GM12801 (cell line): ENCODE results near the gene AADAC.

Source experiments
- TF ChIP-seq, protein P1 (sequence below): IDR thresholded peaks from one replicate; pipeline ENCODE4 v1.5.1; 2011; ENCODE audit warnings: control low read depth; ENCODE audit not compliant: insufficient read length; ENCODE audit errors: extremely low read depth

AADAC gene

DNA sequence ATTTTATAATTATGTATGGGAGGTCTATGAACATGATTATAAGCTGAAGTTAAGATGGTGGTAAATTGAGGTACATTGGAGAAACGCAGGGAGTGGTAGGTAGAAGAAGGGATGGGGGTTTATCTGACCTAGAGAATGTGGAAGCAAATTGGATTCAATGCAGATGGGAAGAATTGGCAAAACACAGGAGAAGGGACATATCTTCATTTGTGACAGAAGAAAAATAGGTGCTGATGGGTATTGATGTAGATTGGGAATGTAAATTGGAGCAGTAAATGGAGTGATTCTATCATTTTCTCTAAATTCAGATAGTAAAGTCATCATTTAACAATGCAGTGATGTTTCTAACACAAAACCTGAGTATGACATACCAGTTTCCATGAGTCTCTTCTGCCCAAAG is 39.7 kb upstream of the AADAC start:
- TF ChIP-seq, protein P1, sequence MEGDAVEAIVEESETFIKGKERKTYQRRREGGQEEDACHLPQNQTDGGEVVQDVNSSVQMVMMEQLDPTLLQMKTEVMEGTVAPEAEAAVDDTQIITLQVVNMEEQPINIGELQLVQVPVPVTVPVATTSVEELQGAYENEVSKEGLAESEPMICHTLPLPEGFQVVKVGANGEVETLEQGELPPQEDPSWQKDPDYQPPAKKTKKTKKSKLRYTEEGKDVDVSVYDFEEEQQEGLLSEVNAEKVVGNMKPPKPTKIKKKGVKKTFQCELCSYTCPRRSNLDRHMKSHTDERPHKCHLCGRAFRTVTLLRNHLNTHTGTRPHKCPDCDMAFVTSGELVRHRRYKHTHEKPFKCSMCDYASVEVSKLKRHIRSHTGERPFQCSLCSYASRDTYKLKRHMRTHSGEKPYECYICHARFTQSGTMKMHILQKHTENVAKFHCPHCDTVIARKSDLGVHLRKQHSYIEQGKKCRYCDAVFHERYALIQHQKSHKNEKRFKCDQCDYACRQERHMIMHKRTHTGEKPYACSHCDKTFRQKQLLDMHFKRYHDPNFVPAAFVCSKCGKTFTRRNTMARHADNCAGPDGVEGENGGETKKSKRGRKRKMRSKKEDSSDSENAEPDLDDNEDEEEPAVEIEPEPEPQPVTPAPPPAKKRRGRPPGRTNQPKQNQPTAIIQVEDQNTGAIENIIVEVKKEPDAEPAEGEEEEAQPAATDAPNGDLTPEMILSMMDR = no peak

DNA sequence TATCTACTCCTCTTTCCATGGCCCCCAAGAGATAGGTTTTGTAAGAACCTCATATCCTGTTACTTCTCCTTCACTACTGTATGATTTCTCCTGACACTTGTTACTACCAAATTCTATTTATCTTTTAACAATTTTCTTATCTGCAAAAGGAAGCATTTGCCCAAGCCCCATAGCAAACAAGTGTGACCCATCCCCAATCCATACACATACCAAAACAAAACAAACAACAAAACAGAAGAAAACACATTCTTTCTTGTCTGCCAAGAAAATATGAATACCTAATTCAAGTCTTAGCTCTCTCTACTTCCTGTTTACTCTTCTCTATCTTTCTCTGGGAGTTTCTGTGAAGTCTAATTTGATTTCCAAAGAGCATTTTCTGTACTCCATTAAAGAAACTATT is 39.0 kb upstream of the AADAC start:
- TF ChIP-seq, protein P1 = no peak

GRCh38 chr3:151775314-151776258 is 38.3 kb upstream of the AADAC start:
- TF ChIP-seq, protein P1 = no peak

- TF ChIP-seq, protein P1 = no peak
Observed at GRCh38 chr3:151776259-151776740, 37.6 kb upstream of the AADAC start.

DNA sequence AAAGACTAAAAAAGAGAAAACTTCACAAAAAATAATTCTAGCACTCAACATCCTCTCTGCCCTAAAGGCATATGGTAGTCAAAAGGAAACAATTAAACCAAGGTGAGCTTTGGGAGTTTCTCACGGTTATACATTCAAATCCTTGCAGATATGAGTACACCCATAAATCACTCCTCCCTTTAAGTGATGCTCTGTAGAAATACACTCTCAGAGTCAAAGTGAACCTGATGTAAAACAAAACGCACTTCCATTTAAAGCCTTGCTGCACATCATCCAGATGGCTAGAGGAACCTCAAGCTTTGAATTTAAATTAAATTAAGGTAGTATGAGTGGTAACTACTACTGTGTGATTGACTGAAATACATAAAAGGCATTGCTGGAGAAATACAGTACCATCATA is 36.0 kb upstream of the AADAC start:
- TF ChIP-seq, protein P1 = no peak

GRCh38 chr3:151787626-151788025 is 26.3 kb upstream of the AADAC start:
- TF ChIP-seq, protein P1 = no peak

- TF ChIP-seq, protein P1 = no peak
Observed at GRCh38 chr3:151788401-151788800, 25.5 kb upstream of the AADAC start.
